Effector memory CD8-positive, alpha-beta T cell (primary cell): ENCODE data around the gene ZNF577.
A peak's percentile ranks its signal among the peaks of the same experiment; 100 is the strongest.

Source experiments
- ATAC-seq: fragments of 150-1000 bp; cut with Tn5 transposase; replicated peaks from 2 replicates; pipeline ENCODE4 v1.10.0; 2021; ENCODE audit warnings: mild to moderate bottlenecking, moderate library complexity
- DNase-seq, 3 experiments: peaks; one replicate each; pipeline ENCODE4 v3.0.0; 2021
- H3K27ac Mint-ChIP-seq, 2 donors: one replicate each; pipeline ENCODE4 v1.8.0; 2022; ENCODE audit warnings: mild to moderate bottlenecking in 2 of 2, mixed read lengths in 2 of 2, moderate library complexity in 2 of 2
- H3K27me3 Mint-ChIP-seq, 2 donors: one replicate each; pipeline ENCODE4 v1.8.0; 2022; ENCODE audit warnings: mixed read lengths in 2 of 2
- H3K36me3 Mint-ChIP-seq: one replicate; pipeline ENCODE4 v1.8.0; 2022; ENCODE audit warnings: mild to moderate bottlenecking, moderate library complexity, mixed read lengths; ENCODE audit not compliant: insufficient read depth
- H3K4me1 Mint-ChIP-seq, 2 donors: one replicate each; pipeline ENCODE4 v1.8.0; 2022; ENCODE audit warnings: low read depth in 2 of 2, mixed read lengths in 2 of 2
- H3K4me3 Mint-ChIP-seq, 2 donors: one replicate each; pipeline ENCODE4 v1.8.0; 2022; ENCODE audit warnings: mild to moderate bottlenecking in 2 of 2, mixed read lengths in 2 of 2, moderate library complexity in 2 of 2
- H3K9me3 Mint-ChIP-seq, 2 donors: one replicate each; pipeline ENCODE4 v1.8.0; 2022; ENCODE audit warnings: mixed read lengths in 2 of 2

ZNF577 gene

DNA sequence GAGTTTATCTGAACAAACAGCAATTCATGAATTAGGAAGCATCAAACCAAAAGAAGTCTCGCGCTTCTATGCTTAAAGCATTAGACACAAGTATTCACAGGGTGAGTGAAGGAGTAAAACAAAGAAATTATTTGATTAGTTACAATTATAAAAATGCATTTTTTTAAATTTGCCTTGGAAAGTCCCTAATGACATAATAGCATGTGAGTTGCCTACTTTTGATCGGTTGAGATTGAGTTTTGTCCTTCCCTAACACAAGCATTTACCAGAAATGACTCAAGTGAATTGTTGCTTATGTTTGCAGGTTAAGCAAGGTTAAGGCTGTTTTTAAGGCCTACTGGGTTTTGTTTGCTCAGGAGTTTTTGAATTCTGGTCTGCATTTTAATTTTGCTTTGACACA, 17.5 kb upstream of the ZNF577 start:
- peaks cover 20 to 25% of the 10 kb centered on the region in 2 donors for H3K27me3 Mint-ChIP-seq
- DNase-seq (no peak), ATAC-seq (peak; percentile 7)
- H3K4me1 Mint-ChIP-seq = peaks cover 13 to 25% of the 10 kb centered on the region in 2 donors
- H3K4me3 Mint-ChIP-seq = peak overlapping the region; percentile 86 to 90
- H3K9me3 Mint-ChIP-seq = peaks cover 10 to 19% of the 10 kb centered on the region in 2 donors
- peak overlapping the region; percentile 91 to 93 for H3K27ac Mint-ChIP-seq
- H3K36me3 Mint-ChIP-seq = peaks cover 11% of the 10 kb centered on the region

GRCh38 chr19:51904331-51905165, 16.8 kb upstream of the ZNF577 start, which contains the start of gene ZNF649:
Gene ZNF649, minus strand, starts transcription at chr19:51905017. Its CDS starts 4,910 bp downstream, at chr19:51900107.
- peak within 1 kb of the TSS; percentile 86 to 90 for H3K4me3 Mint-ChIP-seq
- peaks cover 18% of the 10 kb centered on the region for H3K36me3 Mint-ChIP-seq
- peaks cover 13 to 25% of the 10 kb centered on the region in 2 donors for H3K4me1 Mint-ChIP-seq
- peak within 1 kb of the TSS; percentile 91 to 93 for H3K27ac Mint-ChIP-seq
- H3K9me3 Mint-ChIP-seq = peaks cover 10 to 20% of the 10 kb centered on the region in 2 donors
- peak; percentile 96 for ATAC-seq
- peaks cover 16 to 18% of the 10 kb centered on the region in 2 donors for H3K27me3 Mint-ChIP-seq
- peak; percentile 71 to 77 (median 75) for DNase-seq

DNA sequence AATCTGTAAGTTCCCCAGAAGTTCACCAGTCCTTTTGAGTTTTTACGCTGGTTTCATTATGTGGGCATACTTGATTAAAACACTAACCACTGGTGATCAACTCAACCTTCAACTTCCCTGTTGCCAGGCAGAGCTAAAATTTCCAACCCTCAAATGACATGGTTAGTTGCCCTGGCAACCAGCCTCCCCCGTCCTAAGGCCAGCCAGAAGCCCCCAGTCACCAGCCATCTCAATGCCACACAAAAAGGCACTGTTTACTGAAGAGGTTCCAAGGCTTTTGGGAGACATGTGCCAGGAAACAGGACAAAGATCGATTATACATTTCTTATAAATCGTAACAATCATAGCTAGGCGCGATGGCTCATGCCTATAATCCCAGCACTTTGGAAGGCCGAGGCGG, 15.4 kb upstream of the ZNF577 start:
- DNase-seq = no peak
- peaks cover 13 to 25% of the 10 kb centered on the region in 2 donors for H3K4me1 Mint-ChIP-seq
- H3K4me3 Mint-ChIP-seq = peak overlapping the region; percentile 61 to 90
- peaks cover 28% of the 10 kb centered on the region for H3K36me3 Mint-ChIP-seq
- peaks cover 8 to 11% of the 10 kb centered on the region in 2 donors for H3K27me3 Mint-ChIP-seq
- H3K9me3 Mint-ChIP-seq = peaks cover 10 to 20% of the 10 kb centered on the region in 2 donors
- no peak overlapping the region for H3K27ac Mint-ChIP-seq
- no peak for ATAC-seq

- H3K4me1 Mint-ChIP-seq = peaks cover 13 to 21% of the 10 kb centered on the region in 2 donors
- H3K27me3 Mint-ChIP-seq = no peaks in the 10 kb centered on the region
- H3K4me3 Mint-ChIP-seq = no peak overlapping the region
- H3K9me3 Mint-ChIP-seq = peaks cover 3 to 15% of the 10 kb centered on the region in 2 donors
- no peak for DNase-seq
- no peak overlapping the region for H3K27ac Mint-ChIP-seq
- no peak for ATAC-seq
- peaks cover 37% of the 10 kb centered on the region for H3K36me3 Mint-ChIP-seq
Measured at GRCh38 chr19:51901860-51902259, 14.1 kb upstream of the ZNF577 start.

DNA sequence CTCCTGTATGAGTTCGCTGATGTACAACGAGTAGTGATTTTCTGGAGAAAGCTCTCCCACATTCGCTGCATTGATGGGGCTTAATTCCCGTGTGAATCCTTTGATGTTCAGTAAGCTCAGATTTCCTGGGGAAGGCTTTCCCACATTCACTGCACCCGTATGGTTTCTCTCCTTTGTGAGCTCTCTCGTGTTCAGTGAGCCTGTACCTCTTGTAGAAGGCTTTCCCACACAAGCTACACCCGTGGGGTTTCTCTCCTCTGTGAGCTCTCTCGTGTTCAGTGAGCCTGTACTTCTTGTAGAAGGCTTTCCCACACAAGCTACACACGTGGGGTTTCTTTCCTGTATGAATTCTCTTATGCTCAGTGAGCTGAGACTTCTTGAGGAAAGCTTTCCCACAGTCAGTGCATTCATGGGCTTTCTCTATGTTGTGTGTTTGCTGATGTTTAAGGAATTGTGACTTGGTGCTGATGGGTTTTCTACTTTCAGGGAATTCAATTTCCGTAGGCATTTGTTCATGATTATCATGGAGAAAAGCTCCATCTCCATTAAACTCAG, 3.5 kb upstream of the ZNF577 start:
- Mint-ChIP-seq H3K27ac (no peak overlapping the region), H3K27me3 (no peaks in the 10 kb centered on the region), H3K36me3 (peaks cover 57% of the 10 kb centered on the region), H3K4me1 (peaks cover 0 to 5% of the 10 kb centered on the region in 2 donors), H3K4me3 (peak overlapping the region in 1 of 2 donors; percentile 25), H3K9me3 (peaks cover 17 to 35% of the 10 kb centered on the region in 2 donors)
- DNase-seq (no peak), ATAC-seq (no peak)

GRCh38 chr19:51889934-51890333, 2.2 kb upstream of the ZNF577 start:
- DNase-seq (no peak), ATAC-seq (no peak)
- Mint-ChIP-seq H3K27ac (no peak overlapping the region), H3K4me3 (no peak overlapping the region), H3K36me3 (peaks cover 48% of the 10 kb centered on the region), H3K4me1 (peaks cover 0 to 5% of the 10 kb centered on the region in 2 donors), H3K9me3 (peaks cover 13 to 29% of the 10 kb centered on the region in 2 donors), H3K27me3 (no peaks in the 10 kb centered on the region)

GRCh38 chr19:51884713-51885112, 3.0 kb downstream of the ZNF577 start:
- H3K27me3 Mint-ChIP-seq = no peaks in the 10 kb centered on the region
- no peak for ATAC-seq
- no peak for DNase-seq
- peaks cover 15 to 33% of the 10 kb centered on the region in 2 donors for H3K9me3 Mint-ChIP-seq
- peaks cover 0 to 5% of the 10 kb centered on the region in 2 donors for H3K4me1 Mint-ChIP-seq
- H3K36me3 Mint-ChIP-seq = peaks cover 14% of the 10 kb centered on the region
- no peak overlapping the region for H3K4me3 Mint-ChIP-seq
- no peak overlapping the region for H3K27ac Mint-ChIP-seq

- peaks cover 17 to 31% of the 10 kb centered on the region in 2 donors for H3K9me3 Mint-ChIP-seq
- H3K27me3 Mint-ChIP-seq = no peaks in the 10 kb centered on the region
- peaks cover 13% of the 10 kb centered on the region for H3K36me3 Mint-ChIP-seq
- H3K27ac Mint-ChIP-seq = no peak overlapping the region
- H3K4me1 Mint-ChIP-seq = peaks cover 0 to 1% of the 10 kb centered on the region in 2 donors
- no peak overlapping the region for H3K4me3 Mint-ChIP-seq
- no peak for DNase-seq
- no peak for ATAC-seq
Measured at GRCh38 chr19:51882518-51882917, 5.2 kb downstream of the ZNF577 start.

- H3K36me3 Mint-ChIP-seq = peaks cover 34% of the 10 kb centered on the region
- ATAC-seq = no peak
- H3K9me3 Mint-ChIP-seq = peaks cover 46 to 70% of the 10 kb centered on the region in 2 donors
Measured at GRCh38 chr19:51873097-51873496, 14.7 kb downstream of the ZNF577 start.

GRCh38 chr19:51861870-51862622, 25.7 kb downstream of the ZNF577 start:
- Mint-ChIP-seq H3K4me3 (no peak overlapping the region), H3K9me3 (peaks cover 16 to 27% of the 10 kb centered on the region in 2 donors), H3K27ac (no peak overlapping the region), H3K4me1 (no peaks in the 10 kb centered on the region), H3K27me3 (no peaks in the 10 kb centered on the region), H3K36me3 (peaks cover 1% of the 10 kb centered on the region)
- DNase-seq = no peak
- no peak for ATAC-seq

More at GRCh38 chr19:51873097-51873496, 14.7 kb downstream of the ZNF577 start:
- H3K27me3 Mint-ChIP-seq = no peaks in the 10 kb centered on the region
- no peak for DNase-seq
- no peak overlapping the region for H3K4me3 Mint-ChIP-seq
- H3K4me1 Mint-ChIP-seq = no peaks in the 10 kb centered on the region
- H3K27ac Mint-ChIP-seq = no peak overlapping the region

DNA sequence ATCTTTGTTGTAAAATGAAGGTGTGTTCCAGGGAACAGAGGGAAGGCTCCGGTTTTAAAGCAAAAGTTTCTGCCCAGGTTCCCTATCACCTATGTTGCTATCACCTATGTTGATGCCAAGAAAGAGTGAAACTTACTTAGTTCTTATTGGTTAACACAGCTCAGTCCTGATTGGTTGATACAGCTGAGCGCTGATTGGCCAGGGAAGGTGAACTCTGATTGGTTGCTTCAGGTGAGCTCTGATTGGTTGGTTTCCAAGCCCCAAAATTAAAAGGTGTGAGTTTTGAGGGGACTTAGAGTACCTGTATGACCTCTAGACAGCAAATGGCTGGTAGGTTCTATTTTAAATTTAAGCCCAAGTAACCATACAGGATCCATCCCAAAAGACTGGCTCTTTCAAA, 50.6 kb downstream of the ZNF577 start:
- H3K36me3 Mint-ChIP-seq = no peaks in the 10 kb centered on the region
- no peaks in the 10 kb centered on the region for H3K27me3 Mint-ChIP-seq
- peaks cover 8 to 19% of the 10 kb centered on the region in 2 donors for H3K9me3 Mint-ChIP-seq
- H3K4me3 Mint-ChIP-seq = no peak overlapping the region
- no peak overlapping the region for H3K27ac Mint-ChIP-seq
- no peaks in the 10 kb centered on the region for H3K4me1 Mint-ChIP-seq
- no peak for ATAC-seq
- no peak for DNase-seq

DNA sequence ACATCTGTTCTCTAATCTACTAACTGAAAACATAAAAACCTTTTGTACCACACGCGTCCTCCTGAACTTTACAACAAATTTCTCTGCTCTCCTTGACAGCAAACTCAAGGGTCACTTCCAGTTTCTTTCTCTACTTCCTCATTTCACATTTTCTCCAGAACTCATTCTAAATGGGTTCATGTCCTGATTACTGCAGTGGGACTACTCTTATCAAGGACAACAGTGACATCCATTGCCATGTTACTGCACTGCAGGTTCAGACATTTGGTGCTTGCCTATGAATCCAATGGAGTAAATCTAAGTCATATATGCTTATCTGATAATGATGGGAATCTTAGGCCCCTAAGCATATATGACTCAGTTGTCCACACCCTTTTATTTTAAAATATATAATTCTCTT, 57.5 kb downstream of the ZNF577 start:
- H3K4me1 Mint-ChIP-seq = no peaks in the 10 kb centered on the region
- no peaks in the 10 kb centered on the region for H3K36me3 Mint-ChIP-seq
- DNase-seq = no peak
- peaks cover 0 to under 1% of the 10 kb centered on the region in 2 donors for H3K27me3 Mint-ChIP-seq
- H3K4me3 Mint-ChIP-seq = no peak overlapping the region
- no peak overlapping the region for H3K27ac Mint-ChIP-seq
- no peak for ATAC-seq
- H3K9me3 Mint-ChIP-seq = peaks cover 12% of the 10 kb centered on the region in 2 donors

DNA sequence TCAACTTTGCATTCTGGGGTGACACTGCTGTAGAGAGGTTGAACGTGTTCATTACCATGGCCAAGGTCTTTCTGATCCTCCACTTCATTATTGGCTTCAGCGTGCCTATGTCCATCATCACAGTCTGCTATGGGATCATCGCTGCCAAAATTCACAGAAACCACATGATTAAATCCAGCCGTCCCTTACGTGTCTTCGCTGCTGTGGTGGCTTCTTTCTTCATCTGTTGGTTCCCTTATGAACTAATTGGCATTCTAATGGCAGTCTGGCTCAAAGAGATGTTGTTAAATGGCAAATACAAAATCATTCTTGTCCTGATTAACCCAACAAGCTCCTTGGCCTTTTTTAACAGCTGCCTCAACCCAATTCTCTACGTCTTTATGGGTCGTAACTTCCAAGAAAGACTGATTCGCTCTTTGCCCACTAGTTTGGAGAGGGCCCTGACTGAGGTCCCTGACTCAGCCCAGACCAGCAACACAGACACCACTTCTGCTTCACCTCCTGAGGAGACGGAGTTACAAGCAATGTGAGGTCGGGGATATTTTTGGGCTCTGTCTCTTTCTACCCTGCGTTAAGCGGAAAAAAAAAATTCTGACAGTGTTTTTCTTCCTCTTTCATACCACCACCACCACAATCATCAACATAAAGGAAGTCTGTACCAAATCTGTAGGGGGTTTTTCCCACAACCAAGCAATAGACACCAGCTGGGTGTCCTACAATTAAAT, 63.3 kb downstream of the ZNF577 start:
- DNase-seq (no peak), ATAC-seq (peak; percentile 29)
- H3K4me3 Mint-ChIP-seq = no peak overlapping the region
- H3K4me1 Mint-ChIP-seq = no peaks in the 10 kb centered on the region
- peaks cover 6 to 8% of the 10 kb centered on the region in 2 donors for H3K27me3 Mint-ChIP-seq
- H3K36me3 Mint-ChIP-seq = no peaks in the 10 kb centered on the region
- peaks cover 9 to 20% of the 10 kb centered on the region in 2 donors for H3K9me3 Mint-ChIP-seq
- no peak overlapping the region for H3K27ac Mint-ChIP-seq
